HepG2 (cell line): ENCODE measurements around the gene TECTB. TPM values are rescaled to one million over a fixed set of nuclear protein-coding genes. Genes with fewer than 3 reads are reported as not detected.

Experiments
- ASH2L ChIP-seq: fragments of 300-600, 200-600 bp; sonication (generic); IDR thresholded peaks from 2 replicates; pipeline ENCODE4 v1.7.0; 2017; ENCODE audit warnings: low read depth, mild to moderate bottlenecking, moderate library complexity, mixed read lengths, low read length; ENCODE audit not compliant: insufficient read length
- CCDC6 ChIP-seq: sonication (generic); formaldehyde crosslinking; IDR thresholded peaks from 2 replicates; pipeline ENCODE4 v1.8.1; 2022; ENCODE audit warnings: mild to moderate bottlenecking, missing genetic modification reagents, moderate library complexity
- ELF3 ChIP-seq: IDR thresholded peaks from 2 replicates; pipeline ENCODE4 v1.6.1; 2016; ENCODE audit warnings: missing genetic modification reagents, missing compliant biosample characterization
- GATAD2A ChIP-seq: IDR thresholded peaks from 2 replicates; pipeline ENCODE4 v1.6.1; 2016
- HNF4A ChIP-seq: sonication (generic); formaldehyde crosslinking; IDR thresholded peaks from 2 replicates; pipeline ENCODE4 v1.4.0; 2020; ENCODE audit warnings: missing genetic modification reagents
- HOMEZ ChIP-seq: IDR thresholded peaks from 2 replicates; pipeline ENCODE4 v1.6.1; 2016; ENCODE audit warnings: low read depth
- NCOA2 ChIP-seq: sonication (generic); formaldehyde crosslinking; IDR thresholded peaks from 2 replicates; pipeline ENCODE4 v1.8.0; 2022; ENCODE audit warnings: inconsistent platforms
- PATZ1 ChIP-seq: sonication (generic); formaldehyde crosslinking; IDR thresholded peaks from 2 replicates; pipeline ENCODE4 v1.4.0; 2020; ENCODE audit warnings: missing genetic modification reagents
- PAXIP1 ChIP-seq: sonication (generic); formaldehyde crosslinking; conservative IDR thresholded peaks from 2 replicates; pipeline ENCODE4 v1.4.0; 2020; ENCODE audit warnings: mild to moderate bottlenecking, missing genetic modification reagents, moderate library complexity
- PCBP2 ChIP-seq: fragments of 200-400 bp; formaldehyde crosslinking; optimal IDR thresholded peaks from 2 replicates; pipeline ENCODE3; 2018; ENCODE audit warnings: low read length, low read depth; ENCODE audit not compliant: poor library complexity, severe bottlenecking
- SMARCE1 ChIP-seq: fragments of 450-650 bp; IDR thresholded peaks from 2 replicates; pipeline ENCODE4 v1.6.1; 2017; ENCODE audit warnings: borderline replicate concordance
- USF2 ChIP-seq, 2 experiments: sonication (generic) in 1 of 2; formaldehyde crosslinking in 1 of 2; IDR thresholded peaks; 2 replicates each; pipeline versions ENCODE4 v1.5.1 to v1.6.1; 2011 to 2020; ENCODE audit warnings: borderline replicate concordance in 1 of 2, low read depth in 1 of 2, low read length in 1 of 2, mild to moderate bottlenecking in 1 of 2, missing genetic modification reagents in 1 of 2, moderate library complexity in 1 of 2
- ZBTB7B ChIP-seq: sonication (generic); formaldehyde crosslinking; IDR thresholded peaks from 2 replicates; pipeline ENCODE4 v1.4.0; 2020; ENCODE audit warnings: missing genetic modification reagents
- ZMYM2 ChIP-seq: sonication (generic); formaldehyde crosslinking; IDR thresholded peaks from 2 replicates; pipeline ENCODE4 v1.8.0; 2022; ENCODE audit warnings: mild to moderate bottlenecking, missing genetic modification reagents
- ZNF138 ChIP-seq: sonication (generic); formaldehyde crosslinking; IDR thresholded peaks from 2 replicates; pipeline ENCODE4 v1.5.0; 2020; ENCODE audit warnings: mild to moderate bottlenecking, low read depth, missing genetic modification reagents
- ZNF260 ChIP-seq: sonication (generic); formaldehyde crosslinking; IDR thresholded peaks from 2 replicates; pipeline ENCODE4 v1.4.0; 2020; ENCODE audit warnings: missing genetic modification reagents, low read depth, mild to moderate bottlenecking, borderline replicate concordance
- ZNF331 ChIP-seq: sonication (generic); formaldehyde crosslinking; IDR thresholded peaks from 2 replicates; pipeline ENCODE4 v1.4.0; 2020; ENCODE audit warnings: missing genetic modification reagents
- ZNF432 ChIP-seq: sonication (generic); formaldehyde crosslinking; IDR thresholded peaks from 2 replicates; pipeline ENCODE4 v1.5.0; 2020; ENCODE audit warnings: missing genetic modification reagents, mild to moderate bottlenecking, borderline replicate concordance
- ZNF556 ChIP-seq: sonication (generic); formaldehyde crosslinking; IDR thresholded peaks from 2 replicates; pipeline ENCODE4 v1.4.0; 2020; ENCODE audit warnings: mild to moderate bottlenecking, missing genetic modification reagents, borderline replicate concordance
- polyA plus RNA-seq, 8 experiments: library from polyadenylated mRNA; depleted of rRNA in 3 of 8; stranded (reverse) in 7 of 8; unstranded in 1 of 8; fragments of >200 nt; fragmentation: Illumina TruSeq in 4 of 8; extraction: Trizol in 4 of 8; gene quantifications; 2 replicates each; pipeline versions ENCODE4 v1.2.1 to v1.2.3, GENCODE V29; 2011 to 2016; ENCODE audit warnings: low read depth in 4 of 8, missing spikeins in 1 of 8, mixed read lengths in 1 of 8; ENCODE audit not compliant: insufficient read depth in 1 of 8
- total RNA-seq, 5 experiments: library from RNA; depleted of rRNA; stranded (reverse); fragments of >200 nt; fragmentation: Illumina TruSeq; extraction: Trizol; gene quantifications; 2 replicates each; pipeline ENCODE4 v1.2.3, GENCODE V29; 2016; ENCODE audit warnings: low read depth in 1 of 5

Gene TECTB
- total and polyA plus RNA-seq, 2 of the 13 experiments (the other 11 are each of a cell fraction or from before 2014, with no cell fraction given), result 0.78 to 1.8 TPM

GRCh38 chr10:112286837-112287818 is 3.9 kb downstream of the TECTB start (continued):
- TF ChIP-seq PCBP2, result no peak
- TF ChIP-seq ZNF331 (CRISPR knock-in tag), result peak; percentile 9; the same call in 1 of the 2 replicates
- TF ChIP-seq CCDC6 (CRISPR knock-in tag), result 0 out of 2 replicates have a peak, but pooled peaks have one; percentile 42
- TF ChIP-seq GATAD2A (CRISPR knock-in tag), result peak; percentile 73
- TF ChIP-seq HNF4A, result peak; percentile 68
- no peak for TF ChIP-seq HOMEZ
- 0 out of 2 replicates have a peak, but pooled peaks have one; percentile 14 for TF ChIP-seq ELF3
- no peak for TF ChIP-seq USF2 (IDR thresholded peaks at IDR 0.05; ENCODE audit: low read depth, low read length)
- no peak for TF ChIP-seq USF2 (CRISPR knock-in tag; IDR thresholded peaks at IDR 0.05; ENCODE audit: borderline replicate concordance)
- TF ChIP-seq SMARCE1, result no peak
- peak; percentile 80 for TF ChIP-seq NCOA2 (CRISPR knock-in tag)
- TF ChIP-seq ZMYM2 (CRISPR knock-in tag), result 0 out of 2 replicates have a peak, but pooled peaks have one; percentile 28
- TF ChIP-seq PATZ1 (CRISPR knock-in tag), result peak; percentile 41; the same call in 1 of the 2 replicates
- no peak for TF ChIP-seq ZNF556 (CRISPR knock-in tag)
- TF ChIP-seq ZNF260 (CRISPR knock-in tag), result no peak
- TF ChIP-seq ZNF138 (CRISPR knock-in tag), result no peak
- TF ChIP-seq ASH2L, result peak; percentile 11
- TF ChIP-seq ZNF432, result no peak
- TF ChIP-seq PAXIP1, result peak; percentile 69
- peak; percentile 42; the same call in 1 of the 2 replicates for TF ChIP-seq ZBTB7B (CRISPR knock-in tag)
